Vagina (tissue), 2 donors: ENCODE data around the gene CPOX.

ENCODE experiments used
- CTCF ChIP-seq, 3 experiments: fragments of 450-650 bp in 2 of 3; fragments of 200-600 bp in 1 of 3; sonication (generic) in 1 of 3; IDR thresholded peaks; one replicate each; pipeline ENCODE4 v1.5.1; 2017 to 2019; ENCODE audit warnings: antibody characterized with exemption in 3 of 3, mild to moderate bottlenecking in 2 of 3, moderate library complexity in 2 of 3
- POLR2A ChIP-seq, 2 donors: fragments of 450-650 bp; IDR thresholded peaks; one replicate each; pipeline ENCODE4 v1.6.1; 2017; ENCODE audit warnings: antibody characterized with exemption in 2 of 2, mild to moderate bottlenecking in 2 of 2, moderate library complexity in 2 of 2
- POLR2AphosphoS5 ChIP-seq, 2 donors: sonication (generic); formaldehyde crosslinking; IDR thresholded peaks; one replicate each; pipeline ENCODE4 v1.9.0; 2017; ENCODE audit warnings: antibody characterized with exemption in 2 of 2, mild to moderate bottlenecking in 2 of 2, low read depth in 1 of 2; ENCODE audit not compliant: insufficient read depth in 1 of 2

GRCh38 chr3:98600412-98601095 is 7.1 kb upstream of the CPOX start:
- TF ChIP-seq CTCF (IDR thresholded peaks at IDR 0.05) (no peak), POLR2A (IDR thresholded peaks at IDR 0.05) (no peak), POLR2AphosphoS5 (IDR thresholded peaks at IDR 0.05; ENCODE audit: insufficient read depth in 1 of 2, low read depth in 1 of 2) (no peak)
